ENCODE data around the gene NPHS1.
"Not testable (repeated sequence)": the region's sequence is repeated elsewhere in the genome, so short reads cannot be mapped to it uniquely, and the experiment has no call there.

Gene NPHS1

DNA sequence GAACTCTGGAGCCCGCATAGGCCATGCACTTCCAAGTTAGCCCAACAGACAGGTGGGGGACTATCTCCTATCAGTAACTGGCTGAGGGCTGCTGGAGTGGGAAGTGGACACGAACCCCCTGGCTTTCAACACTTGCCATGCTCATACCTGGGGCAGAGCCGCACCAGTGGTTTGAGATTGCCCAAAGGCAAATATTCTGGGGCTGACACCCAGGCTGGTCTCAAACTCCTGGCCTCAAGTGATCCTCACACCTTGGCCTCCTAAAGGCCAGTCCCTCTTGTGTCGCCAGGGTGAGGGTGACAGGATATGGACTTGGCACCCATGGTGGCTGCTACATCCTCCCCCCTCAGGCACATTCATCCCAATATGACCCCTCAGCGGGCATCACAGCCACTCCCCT lies 34.9 kb upstream of the NPHS1 start:
- no peaks in the 10 kb centered on the region for H3K9me3 Mint-ChIP-seq
- no peaks in the 10 kb centered on the region for H3K27me3 Mint-ChIP-seq
- no peak overlapping the region for H3K4me3 Mint-ChIP-seq
- H3K4me1 Mint-ChIP-seq (ENCODE audit: low read depth) = peaks cover 3% of the 10 kb centered on the region
- peaks cover 57% of the 10 kb centered on the region for H3K36me3 Mint-ChIP-seq (ENCODE audit: low read depth)
- no peak overlapping the region for H3K27ac Mint-ChIP-seq

DNA sequence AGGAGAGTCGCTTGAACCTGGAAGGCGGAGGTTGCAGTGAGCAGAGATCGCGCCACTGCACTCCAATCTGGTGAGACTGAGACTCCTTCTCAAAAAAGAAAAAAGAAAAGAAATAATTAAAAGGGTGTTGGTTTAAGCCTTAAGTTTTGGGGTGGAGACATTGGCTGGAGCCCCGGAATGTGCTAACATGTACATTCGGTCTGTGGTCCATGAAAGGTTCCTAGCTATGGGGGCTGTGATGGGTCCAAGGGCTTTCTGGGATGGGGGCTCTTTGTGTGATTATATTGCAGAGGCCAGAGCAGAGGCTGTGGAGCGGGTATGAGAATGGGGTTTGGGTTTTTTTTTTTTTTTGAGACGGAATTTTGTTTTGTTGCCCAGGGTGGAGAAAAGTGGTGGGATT lies 33.6 kb upstream of the NPHS1 start:
- peaks cover 48% of the 10 kb centered on the region for H3K36me3 Mint-ChIP-seq (ENCODE audit: low read depth)
- H3K4me3 Mint-ChIP-seq = no peak overlapping the region
- no peaks in the 10 kb centered on the region for H3K27me3 Mint-ChIP-seq
- H3K4me1 Mint-ChIP-seq (ENCODE audit: low read depth) = peaks cover 5% of the 10 kb centered on the region
- H3K27ac Mint-ChIP-seq = peak overlapping the region; percentile 36
- H3K9me3 Mint-ChIP-seq = no peaks in the 10 kb centered on the region

DNA sequence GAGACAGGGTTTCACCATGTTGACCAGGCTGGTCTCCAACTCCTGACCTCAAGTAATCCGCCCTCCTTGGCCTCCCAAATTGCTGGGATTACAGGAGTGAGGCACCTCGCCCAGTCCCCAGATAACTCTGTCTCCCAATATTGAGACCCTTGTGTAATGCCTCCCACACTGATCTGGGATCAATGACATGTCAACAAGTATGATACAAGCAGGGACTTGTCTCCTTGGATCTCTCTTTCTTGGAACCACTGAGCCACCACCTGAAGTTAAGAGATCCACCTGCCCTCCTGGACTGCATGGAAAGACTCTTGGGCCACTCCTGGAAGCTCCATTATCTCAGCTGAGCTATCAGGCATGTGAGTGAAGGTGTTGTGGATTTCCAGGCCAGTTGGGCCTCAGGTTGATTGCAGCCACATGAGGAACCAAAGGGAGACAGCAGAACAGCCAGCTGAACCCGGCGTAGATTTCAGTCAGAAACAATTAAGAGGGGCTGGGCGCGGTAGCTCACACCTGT lies 33.0 kb upstream of the NPHS1 start:
- H3K4me3 Mint-ChIP-seq = no peak overlapping the region
- peaks cover under 1% of the 10 kb centered on the region for H3K27me3 Mint-ChIP-seq
- no peaks in the 10 kb centered on the region for H3K9me3 Mint-ChIP-seq
- H3K36me3 Mint-ChIP-seq (ENCODE audit: low read depth) = peaks cover 43% of the 10 kb centered on the region
- peaks cover 5% of the 10 kb centered on the region for H3K4me1 Mint-ChIP-seq (ENCODE audit: low read depth)
- H3K27ac Mint-ChIP-seq = no peak overlapping the region

DNA sequence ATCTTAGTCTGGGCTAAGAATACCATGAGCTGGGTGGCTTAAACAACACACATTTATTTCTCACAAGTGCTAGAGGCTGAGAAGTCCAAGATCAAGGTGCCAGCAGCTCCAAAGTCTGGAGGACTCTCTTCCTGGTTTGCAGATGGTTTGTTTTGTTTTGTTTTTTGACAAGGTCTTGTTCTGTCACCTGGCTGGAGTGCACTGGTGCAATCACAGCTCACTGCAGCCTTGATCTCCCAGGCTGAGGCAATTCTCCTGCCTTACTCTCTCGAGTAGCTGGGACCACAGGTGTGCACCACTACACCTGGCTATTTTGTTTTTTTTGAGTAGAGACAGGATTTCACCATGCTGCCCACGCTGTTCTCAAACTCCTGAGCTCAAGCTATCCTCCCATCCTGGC lies 31.6 kb upstream of the NPHS1 start:
- peaks cover 9% of the 10 kb centered on the region for H3K27me3 Mint-ChIP-seq
- no peak overlapping the region for H3K4me3 Mint-ChIP-seq
- H3K9me3 Mint-ChIP-seq = no peaks in the 10 kb centered on the region
- H3K4me1 Mint-ChIP-seq (ENCODE audit: low read depth) = peaks cover 13% of the 10 kb centered on the region
- peaks cover 30% of the 10 kb centered on the region for H3K36me3 Mint-ChIP-seq (ENCODE audit: low read depth)
- no peak overlapping the region for H3K27ac Mint-ChIP-seq

DNA sequence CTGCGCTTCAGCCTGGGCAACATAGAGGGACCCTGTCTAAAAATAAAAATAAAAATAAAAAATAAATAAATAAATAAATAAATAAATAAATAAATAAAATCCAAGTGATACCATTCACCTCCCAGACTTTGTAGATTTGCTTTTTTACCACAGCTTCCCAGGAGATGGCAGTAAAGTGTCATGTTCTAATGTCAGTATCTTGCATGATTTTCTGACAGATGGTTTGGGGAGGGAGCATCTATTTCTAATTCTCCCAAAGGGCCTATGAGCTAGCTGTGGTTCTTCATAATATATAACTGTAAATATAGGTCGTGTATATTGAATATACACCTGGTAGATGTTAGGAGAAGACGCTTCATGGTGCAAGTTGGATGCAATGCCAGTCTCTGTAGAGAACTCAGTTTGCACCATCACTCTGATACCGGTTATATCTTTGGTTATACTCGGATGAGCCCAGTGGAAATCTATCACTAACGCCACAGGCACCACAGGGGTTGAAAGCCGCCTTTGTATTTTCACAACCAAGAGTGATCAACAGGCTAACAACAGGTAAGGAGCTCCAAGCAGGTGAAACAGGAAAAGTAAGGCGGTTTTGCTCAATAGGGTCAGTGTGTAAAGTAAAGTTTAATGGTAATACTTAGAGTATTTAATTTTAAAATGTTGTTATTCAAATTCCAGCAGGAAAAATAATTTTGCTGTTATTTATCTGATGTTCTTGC lies 30.0 kb upstream of the NPHS1 start:
- no peak overlapping the region for H3K4me3 Mint-ChIP-seq
- H3K27me3 Mint-ChIP-seq = peaks cover 13% of the 10 kb centered on the region

DNA sequence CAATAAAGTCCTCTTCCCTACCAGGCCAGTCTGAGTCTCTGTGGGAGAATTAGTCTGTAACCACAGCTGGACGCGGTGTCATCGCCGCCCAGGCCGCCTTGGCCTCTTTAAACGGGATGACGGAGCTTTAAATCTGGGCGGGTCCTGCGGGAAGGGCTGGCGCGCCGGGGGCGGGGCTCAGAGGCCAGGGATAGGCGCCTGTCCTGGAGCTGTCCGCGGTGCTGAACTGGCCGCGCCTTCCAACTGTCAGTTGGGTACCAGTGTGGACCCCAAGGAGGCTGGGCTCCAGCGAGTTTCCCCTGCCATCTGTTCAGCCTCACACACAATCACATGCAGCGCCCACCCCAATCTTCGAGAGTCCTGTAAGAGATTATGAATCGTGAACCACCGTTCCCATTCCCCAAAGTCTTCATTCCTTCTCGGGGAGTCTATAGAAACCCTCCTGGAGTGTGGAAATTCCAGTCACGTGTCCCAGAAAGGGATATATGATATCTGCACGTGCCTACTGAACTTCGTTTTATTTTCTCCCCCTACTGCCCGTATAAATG lies 27.5 kb upstream of the NPHS1 start:
- H3K27ac Mint-ChIP-seq = no peak overlapping the region
- no peaks in the 10 kb centered on the region for H3K36me3 Mint-ChIP-seq (ENCODE audit: low read depth)
- no peaks in the 10 kb centered on the region for H3K9me3 Mint-ChIP-seq
- peaks cover 13% of the 10 kb centered on the region for H3K4me1 Mint-ChIP-seq (ENCODE audit: low read depth)
- H3K4me3 Mint-ChIP-seq = no peak overlapping the region
- H3K27me3 Mint-ChIP-seq = peaks cover 23% of the 10 kb centered on the region

More for the DNA sequence above, 30.0 kb upstream of the NPHS1 start:
- Mint-ChIP-seq H3K9me3 (no peaks in the 10 kb centered on the region), H3K27ac (no peak overlapping the region), H3K36me3 (ENCODE audit: low read depth) (peaks cover 15% of the 10 kb centered on the region), H3K4me1 (ENCODE audit: low read depth) (peaks cover 13% of the 10 kb centered on the region)

DNA sequence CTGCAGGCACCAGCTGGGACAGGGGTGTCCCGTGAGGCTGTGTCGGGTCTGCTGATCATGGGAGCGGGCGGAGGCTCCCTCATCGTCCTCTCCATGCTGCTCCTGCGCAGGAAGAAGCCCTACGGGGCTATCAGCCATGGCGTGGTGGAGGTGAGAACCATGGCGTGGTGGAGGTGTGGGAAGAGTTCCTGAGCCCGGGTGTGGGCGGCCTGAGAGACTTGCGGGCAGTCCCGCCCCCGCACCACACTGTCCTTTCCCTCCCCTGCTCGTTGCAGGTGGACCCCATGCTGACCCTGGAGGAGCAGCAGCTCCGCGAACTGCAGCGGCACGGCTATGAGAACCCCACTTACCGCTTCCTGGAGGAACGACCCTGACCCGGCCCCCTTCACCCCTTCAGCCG lies 26.8 kb upstream of the NPHS1 start:
- peaks cover 13% of the 10 kb centered on the region for H3K4me1 Mint-ChIP-seq (ENCODE audit: low read depth)

DNA sequence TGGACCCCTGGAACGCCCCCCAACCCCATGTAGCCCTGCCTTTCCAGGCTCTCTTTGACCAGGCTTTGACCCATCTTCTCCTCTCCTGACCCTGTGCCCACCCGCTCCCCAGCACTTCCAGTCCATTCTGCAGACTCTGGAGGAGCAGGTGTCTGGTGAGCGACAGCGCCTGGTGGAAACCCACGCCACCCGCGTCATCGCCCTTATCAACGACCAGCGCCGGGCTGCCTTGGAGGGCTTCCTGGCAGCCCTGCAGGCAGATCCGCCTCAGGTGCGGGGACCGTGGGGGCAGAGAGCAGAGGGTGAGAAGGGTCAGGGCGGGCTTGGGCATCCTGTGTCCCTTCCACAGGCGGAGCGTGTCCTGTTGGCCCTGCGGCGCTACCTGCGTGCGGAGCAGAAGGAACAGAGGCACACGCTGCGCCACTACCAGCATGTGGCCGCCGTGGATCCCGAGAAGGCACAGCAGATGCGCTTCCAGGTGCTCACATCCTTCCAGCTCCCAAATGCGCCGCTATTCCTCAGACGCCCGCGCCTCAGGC lies 22.2 kb upstream of the NPHS1 start:
- peaks cover 9% of the 10 kb centered on the region for H3K4me1 Mint-ChIP-seq (ENCODE audit: low read depth)
- H3K36me3 Mint-ChIP-seq (ENCODE audit: low read depth) = no peaks in the 10 kb centered on the region
- no peaks in the 10 kb centered on the region for H3K9me3 Mint-ChIP-seq
- peaks cover 30% of the 10 kb centered on the region for H3K27me3 Mint-ChIP-seq
- H3K4me3 Mint-ChIP-seq = no peak overlapping the region
- H3K27ac Mint-ChIP-seq = no peak overlapping the region

More for the DNA sequence above, 26.8 kb upstream of the NPHS1 start:
- no peak overlapping the region for H3K4me3 Mint-ChIP-seq
- no peak overlapping the region for H3K27ac Mint-ChIP-seq
- no peaks in the 10 kb centered on the region for H3K36me3 Mint-ChIP-seq (ENCODE audit: low read depth)
- no peaks in the 10 kb centered on the region for H3K9me3 Mint-ChIP-seq
- peaks cover 23% of the 10 kb centered on the region for H3K27me3 Mint-ChIP-seq

DNA sequence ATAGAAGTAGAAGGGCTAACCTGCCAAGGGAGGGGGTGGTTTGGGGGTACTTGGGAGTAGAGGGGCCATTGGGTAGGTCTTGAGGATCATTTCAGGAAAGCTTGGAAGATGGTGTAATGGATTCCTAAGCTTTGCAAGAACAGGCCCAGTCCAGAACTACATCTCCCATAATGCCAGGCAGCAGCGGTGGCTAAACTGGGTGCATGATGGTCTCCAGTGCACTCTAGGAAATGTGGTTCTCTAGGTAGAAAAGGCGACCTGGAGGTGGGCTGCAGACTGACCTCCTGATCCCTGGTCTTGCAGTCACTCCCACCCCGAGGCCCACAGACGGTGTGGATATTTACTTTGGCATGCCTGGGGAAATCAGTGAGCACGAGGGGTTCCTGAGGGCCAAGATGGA lies 19.9 kb upstream of the NPHS1 start:
- H3K36me3 Mint-ChIP-seq (ENCODE audit: low read depth) = no peaks in the 10 kb centered on the region
- peaks cover 14% of the 10 kb centered on the region for H3K4me1 Mint-ChIP-seq (ENCODE audit: low read depth)
- no peaks in the 10 kb centered on the region for H3K9me3 Mint-ChIP-seq
- no peak overlapping the region for H3K27ac Mint-ChIP-seq
- H3K4me3 Mint-ChIP-seq = no peak overlapping the region
- peaks cover 38% of the 10 kb centered on the region for H3K27me3 Mint-ChIP-seq

DNA sequence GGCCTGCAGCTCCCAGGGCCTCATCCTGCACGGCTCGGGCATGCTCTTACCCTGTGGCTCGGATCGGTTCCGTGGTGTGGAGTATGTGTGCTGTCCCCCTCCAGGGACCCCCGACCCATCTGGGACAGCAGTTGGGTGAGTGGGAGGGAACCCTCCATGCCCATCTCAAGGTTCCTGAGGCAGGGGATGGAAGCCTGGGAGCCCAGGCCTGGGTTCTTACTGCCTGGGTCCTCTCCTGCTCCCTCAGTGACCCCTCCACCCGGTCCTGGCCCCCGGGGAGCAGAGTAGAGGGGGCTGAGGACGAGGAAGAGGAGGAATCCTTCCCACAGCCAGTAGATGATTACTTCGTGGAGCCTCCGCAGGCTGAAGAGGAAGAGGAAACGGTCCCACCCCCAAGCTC lies 19.3 kb upstream of the NPHS1 start:
- H3K27me3 Mint-ChIP-seq = peaks cover 35% of the 10 kb centered on the region

DNA sequence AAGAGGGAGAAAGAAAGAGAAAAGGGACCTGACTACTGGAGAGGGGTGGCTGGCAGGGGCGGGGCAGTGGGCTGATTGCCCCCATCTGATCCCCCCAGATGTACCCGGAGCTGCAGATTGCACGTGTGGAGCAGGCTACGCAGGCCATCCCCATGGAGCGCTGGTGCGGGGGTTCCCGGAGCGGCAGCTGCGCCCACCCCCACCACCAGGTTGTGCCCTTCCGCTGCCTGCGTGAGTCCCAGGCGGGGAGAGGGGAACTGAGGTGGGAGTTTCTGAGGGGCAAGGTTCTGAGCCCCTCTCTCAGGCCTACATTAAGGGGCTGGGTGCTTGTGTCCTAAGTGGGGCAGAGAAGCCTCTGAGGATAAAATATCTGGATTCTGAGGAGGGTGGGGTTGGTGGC lies 18.5 kb upstream of the NPHS1 start:
- Mint-ChIP-seq H3K4me1 (ENCODE audit: low read depth) (peaks cover 14% of the 10 kb centered on the region), H3K9me3 (no peaks in the 10 kb centered on the region), H3K4me3 (no peak overlapping the region), H3K27ac (no peak overlapping the region), H3K36me3 (ENCODE audit: low read depth) (no peaks in the 10 kb centered on the region), H3K27me3 (peaks cover 37% of the 10 kb centered on the region)

More for the DNA sequence above, 19.3 kb upstream of the NPHS1 start:
- H3K4me3 Mint-ChIP-seq = no peak overlapping the region
- no peak overlapping the region for H3K27ac Mint-ChIP-seq
- H3K4me1 Mint-ChIP-seq (ENCODE audit: low read depth) = peaks cover 14% of the 10 kb centered on the region
- no peaks in the 10 kb centered on the region for H3K36me3 Mint-ChIP-seq (ENCODE audit: low read depth)
- no peaks in the 10 kb centered on the region for H3K9me3 Mint-ChIP-seq

DNA sequence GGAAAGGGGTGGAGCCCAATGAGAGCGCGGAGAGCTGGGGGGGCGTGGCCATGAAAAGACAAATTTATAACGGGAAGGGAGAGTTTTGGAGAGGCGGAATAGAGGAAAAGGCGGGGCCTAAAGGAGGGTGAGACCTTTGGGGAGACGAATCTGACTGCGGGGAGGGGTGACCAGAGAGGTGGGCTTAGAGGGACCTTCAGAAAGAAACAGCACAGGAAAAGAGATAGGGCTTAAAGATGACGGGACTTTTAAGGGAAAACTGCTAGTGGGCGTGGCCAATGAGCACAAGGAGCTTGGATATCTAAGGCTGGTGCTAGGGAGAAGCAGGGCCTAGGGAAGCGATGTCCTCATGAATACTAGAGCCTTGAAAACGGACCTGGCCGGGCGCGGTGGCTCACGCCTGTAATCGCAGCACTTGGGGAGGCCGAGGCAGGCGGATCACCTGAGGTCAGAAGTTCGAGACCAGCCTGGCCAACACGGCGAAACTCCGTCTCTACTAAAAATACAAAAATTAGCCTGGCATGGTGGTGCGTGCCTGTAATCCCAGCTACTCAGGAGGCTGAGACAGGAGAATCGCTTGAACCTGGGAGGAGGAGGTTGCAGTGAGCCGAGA lies 17.9 kb upstream of the NPHS1 start:
- Mint-ChIP-seq H3K4me3 (peak overlapping the region; percentile 76), H3K27me3 (peaks cover 42% of the 10 kb centered on the region), H3K4me1 (ENCODE audit: low read depth) (peaks cover 14% of the 10 kb centered on the region)
- H3K36me3 Mint-ChIP-seq (ENCODE audit: low read depth); H3K9me3 Mint-ChIP-seq; H3K27ac Mint-ChIP-seq: not testable (repeated sequence)

DNA sequence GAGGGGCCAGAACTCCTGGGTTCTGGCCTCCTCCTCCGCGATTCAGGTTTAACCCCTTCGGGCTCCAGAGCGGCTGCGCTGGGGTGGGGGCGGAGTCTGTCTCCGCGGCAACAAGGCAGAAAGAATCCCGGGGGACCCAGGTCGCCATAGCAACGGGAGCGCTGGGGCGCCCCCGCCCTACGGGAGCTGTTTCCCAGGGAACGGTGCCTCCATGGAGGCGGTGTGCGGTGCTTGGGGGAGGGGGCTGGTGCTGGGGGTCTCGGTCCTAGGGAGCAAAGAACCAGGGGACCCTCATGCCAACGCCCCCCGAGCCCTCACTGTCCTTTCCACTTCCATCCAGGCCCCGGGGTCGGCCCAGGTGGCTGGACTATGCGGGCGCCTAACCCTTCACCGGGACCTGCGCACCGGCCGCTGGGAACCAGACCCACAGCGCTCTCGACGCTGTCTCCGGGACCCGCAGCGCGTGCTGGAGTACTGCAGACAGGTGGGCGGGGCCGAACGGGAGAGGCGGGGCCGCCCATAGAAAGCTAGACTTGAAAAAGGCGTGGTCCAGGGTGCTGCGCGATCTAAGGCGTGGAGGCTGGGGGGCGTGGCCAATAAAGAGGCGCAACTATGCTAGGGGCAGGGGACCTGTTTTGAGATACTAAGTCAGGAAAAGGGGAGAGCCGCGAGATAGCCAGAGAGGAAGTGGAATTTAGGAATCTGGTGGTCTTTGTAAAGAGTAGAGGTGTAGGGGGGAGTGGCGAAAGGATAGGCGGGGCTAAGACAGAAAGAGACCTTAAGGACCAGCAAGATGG lies 17.2 kb upstream of the NPHS1 start:
- Mint-ChIP-seq H3K4me3 (peak overlapping the region; percentile 76), H3K36me3 (ENCODE audit: low read depth) (no peaks in the 10 kb centered on the region), H3K27ac (no peak overlapping the region), H3K27me3 (peaks cover 42% of the 10 kb centered on the region), H3K4me1 (ENCODE audit: low read depth) (peaks cover 14% of the 10 kb centered on the region), H3K9me3 (no peaks in the 10 kb centered on the region)

DNA sequence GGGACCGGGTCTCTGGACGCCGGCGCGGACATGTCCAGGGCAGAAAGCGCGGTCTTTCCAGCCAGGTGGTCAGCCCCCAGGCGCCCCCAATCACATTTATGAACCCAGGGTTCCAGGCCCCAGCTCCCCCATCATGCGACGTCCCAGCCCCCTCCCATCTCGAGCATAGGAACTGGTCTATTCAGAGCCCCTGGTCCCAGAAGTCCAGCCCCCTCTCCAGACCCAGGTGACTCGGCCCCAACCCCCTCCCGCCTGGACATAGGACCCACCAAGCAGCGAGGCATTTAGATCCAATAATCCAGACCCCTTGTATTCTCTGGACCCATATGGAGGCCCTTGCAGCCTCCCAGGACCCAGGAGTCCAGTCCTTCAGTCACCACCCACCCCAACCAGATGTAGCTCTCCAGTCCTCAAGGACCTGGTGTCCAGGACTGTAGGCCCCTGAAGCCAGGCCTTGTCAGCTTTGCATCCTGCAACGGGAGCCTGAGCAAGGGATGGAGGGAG lies 16.6 kb upstream of the NPHS1 start:
- Mint-ChIP-seq H3K27me3 (peaks cover 42% of the 10 kb centered on the region), H3K4me1 (ENCODE audit: low read depth) (peaks cover 14% of the 10 kb centered on the region), H3K9me3 (no peaks in the 10 kb centered on the region), H3K36me3 (ENCODE audit: low read depth) (no peaks in the 10 kb centered on the region), H3K4me3 (peak overlapping the region; percentile 32), H3K27ac (no peak overlapping the region)
